Activated CD4-positive, alpha-beta T cell treated with anti-CD3 and anti-CD28 coated beads, Interleukin-10, Interleukin-2, amounts not matched to agents 100 ng/mL and 50 ng/mL, durations not matched to agents 16 hours and 8 hours (primary cell): ENCODE results near the gene ATP8B2.
A peak's percentile ranks its signal among the peaks of the same experiment; 100 is the strongest.
"Not testable (repeated sequence)": the region's sequence is repeated elsewhere in the genome, so short reads cannot be mapped to it uniquely, and the experiment has no call there.

Experiments used
- DNase-seq: peaks from one replicate; pipeline ENCODE4 v3.0.0-alpha.2; 2020

ATP8B2 gene, protein sequence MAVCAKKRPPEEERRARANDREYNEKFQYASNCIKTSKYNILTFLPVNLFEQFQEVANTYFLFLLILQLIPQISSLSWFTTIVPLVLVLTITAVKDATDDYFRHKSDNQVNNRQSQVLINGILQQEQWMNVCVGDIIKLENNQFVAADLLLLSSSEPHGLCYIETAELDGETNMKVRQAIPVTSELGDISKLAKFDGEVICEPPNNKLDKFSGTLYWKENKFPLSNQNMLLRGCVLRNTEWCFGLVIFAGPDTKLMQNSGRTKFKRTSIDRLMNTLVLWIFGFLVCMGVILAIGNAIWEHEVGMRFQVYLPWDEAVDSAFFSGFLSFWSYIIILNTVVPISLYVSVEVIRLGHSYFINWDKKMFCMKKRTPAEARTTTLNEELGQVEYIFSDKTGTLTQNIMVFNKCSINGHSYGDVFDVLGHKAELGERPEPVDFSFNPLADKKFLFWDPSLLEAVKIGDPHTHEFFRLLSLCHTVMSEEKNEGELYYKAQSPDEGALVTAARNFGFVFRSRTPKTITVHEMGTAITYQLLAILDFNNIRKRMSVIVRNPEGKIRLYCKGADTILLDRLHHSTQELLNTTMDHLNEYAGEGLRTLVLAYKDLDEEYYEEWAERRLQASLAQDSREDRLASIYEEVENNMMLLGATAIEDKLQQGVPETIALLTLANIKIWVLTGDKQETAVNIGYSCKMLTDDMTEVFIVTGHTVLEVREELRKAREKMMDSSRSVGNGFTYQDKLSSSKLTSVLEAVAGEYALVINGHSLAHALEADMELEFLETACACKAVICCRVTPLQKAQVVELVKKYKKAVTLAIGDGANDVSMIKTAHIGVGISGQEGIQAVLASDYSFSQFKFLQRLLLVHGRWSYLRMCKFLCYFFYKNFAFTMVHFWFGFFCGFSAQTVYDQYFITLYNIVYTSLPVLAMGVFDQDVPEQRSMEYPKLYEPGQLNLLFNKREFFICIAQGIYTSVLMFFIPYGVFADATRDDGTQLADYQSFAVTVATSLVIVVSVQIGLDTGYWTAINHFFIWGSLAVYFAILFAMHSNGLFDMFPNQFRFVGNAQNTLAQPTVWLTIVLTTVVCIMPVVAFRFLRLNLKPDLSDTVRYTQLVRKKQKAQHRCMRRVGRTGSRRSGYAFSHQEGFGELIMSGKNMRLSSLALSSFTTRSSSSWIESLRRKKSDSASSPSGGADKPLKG

DNA sequence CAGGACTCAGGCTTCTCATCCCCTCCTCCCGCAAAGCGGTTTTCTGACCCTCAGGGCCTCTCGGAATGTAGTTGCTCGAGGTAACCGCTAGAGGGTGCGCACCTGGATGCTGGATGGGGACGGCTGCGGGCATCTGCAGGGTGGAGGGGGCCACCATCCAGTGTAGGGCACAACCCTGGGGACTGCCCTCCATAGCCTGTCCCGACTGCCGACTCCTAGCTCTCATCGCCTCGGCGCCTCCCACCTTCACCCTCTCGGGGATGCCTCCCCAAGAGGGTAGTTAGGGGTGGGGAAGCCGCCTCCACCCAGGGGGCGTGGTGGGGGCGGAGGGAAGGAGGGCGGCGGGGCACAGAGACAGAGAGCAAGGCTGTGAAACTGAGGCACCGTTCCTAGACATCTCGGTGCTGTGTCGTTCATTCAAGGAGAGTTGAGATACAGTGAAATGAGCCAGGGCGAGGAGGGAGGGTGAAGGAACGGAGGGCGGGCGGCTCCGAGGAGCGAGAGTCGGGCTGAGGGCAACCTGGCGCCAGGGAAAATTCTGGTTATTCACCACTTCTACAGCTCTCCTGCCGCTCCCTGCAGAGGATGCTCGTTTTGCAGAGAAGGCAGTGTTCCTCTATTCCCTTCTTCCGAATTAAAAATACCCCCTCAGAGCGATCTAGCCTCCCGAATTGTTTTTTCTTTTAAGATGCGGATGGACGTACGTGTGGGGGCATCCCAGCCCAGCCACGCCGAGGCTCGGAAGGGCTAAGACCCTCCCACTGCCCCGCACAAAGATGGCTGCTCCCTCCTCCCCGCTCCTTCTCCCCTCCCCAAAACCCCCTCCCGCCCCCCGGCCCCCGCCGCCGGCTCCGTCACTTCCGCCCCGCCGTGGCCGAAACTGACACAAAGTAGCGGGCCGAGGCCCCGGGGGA lies at the start of gene ATP8B2:
Gene ATP8B2, plus strand, starts transcription at position 857 of the 914 bp plus-strand sequence. CDS start 2,617 bp downstream, outside the sequence.
- peak; percentile 90 for DNase-seq

- peak; percentile 26 for DNase-seq
Measured at GRCh38 chr1:154276797-154277196, 48.5 kb upstream of the ATP8B2 start.

GRCh38 chr1:154287591-154287990 lies 37.7 kb upstream of the ATP8B2 start:
- not testable (repeated sequence) for DNase-seq

DNA sequence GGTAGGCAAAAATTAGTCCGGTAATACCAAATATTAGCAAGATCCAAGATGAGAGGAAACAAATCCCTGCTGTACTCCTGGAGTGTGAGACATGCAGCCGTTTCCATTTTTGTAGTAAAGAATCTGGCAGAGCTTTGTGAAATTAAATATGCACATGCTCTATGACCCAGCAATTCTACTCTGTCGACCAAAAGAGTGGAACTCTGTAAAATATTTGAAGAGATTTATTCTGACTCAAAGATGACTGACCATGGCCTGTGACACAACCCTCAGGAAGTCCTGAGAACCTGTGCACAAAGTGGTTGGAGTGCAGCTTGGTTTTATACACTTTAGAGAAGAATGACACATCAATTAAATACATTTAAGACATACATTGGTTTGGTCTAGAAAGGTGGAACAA lies 36.7 kb upstream of the ATP8B2 start:
- DNase-seq: no peak

DNA sequence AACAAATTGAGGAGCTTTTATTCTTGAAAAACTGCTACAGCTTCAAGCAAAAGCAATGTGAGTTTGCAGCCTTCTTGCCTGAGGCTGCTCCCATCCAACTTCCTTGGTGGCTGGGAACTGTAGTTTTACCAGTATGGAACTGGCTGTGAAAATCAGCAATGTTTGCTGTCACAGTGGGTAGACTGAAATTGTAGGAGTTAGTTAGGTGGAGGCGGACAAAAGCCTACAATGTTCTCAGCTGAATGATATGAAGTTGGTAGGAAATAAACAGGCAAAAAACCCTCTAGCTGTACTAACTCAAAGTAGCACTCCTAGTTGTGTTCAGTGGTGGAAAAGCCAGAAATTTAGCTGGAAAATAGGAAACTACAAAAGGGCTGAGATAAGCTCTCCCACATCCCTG lies 34.4 kb upstream of the ATP8B2 start:
- DNase-seq: no peak

- no peak for DNase-seq
Measured at GRCh38 chr1:154295408-154296235, 29.7 kb upstream of the ATP8B2 start.

DNA sequence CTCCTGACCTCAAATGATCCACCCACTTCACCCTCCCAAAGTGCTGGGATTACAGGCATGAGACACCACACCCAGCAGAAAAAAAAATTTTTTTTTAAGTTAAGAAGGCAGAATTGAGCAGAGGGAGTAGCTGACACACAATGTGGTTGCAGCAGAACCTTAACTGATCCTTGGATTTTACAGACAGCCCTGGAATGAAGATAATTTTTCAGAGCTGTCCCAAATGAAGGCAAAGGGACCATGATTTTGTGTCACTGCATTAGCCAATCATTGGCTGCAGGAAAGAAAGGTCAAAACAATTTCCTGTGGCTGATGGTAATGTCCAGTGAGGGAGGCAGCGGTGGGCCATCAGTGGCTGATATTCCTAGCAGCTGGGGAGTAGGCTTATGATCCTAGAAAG lies 23.7 kb upstream of the ATP8B2 start:
- DNase-seq: no peak

DNA sequence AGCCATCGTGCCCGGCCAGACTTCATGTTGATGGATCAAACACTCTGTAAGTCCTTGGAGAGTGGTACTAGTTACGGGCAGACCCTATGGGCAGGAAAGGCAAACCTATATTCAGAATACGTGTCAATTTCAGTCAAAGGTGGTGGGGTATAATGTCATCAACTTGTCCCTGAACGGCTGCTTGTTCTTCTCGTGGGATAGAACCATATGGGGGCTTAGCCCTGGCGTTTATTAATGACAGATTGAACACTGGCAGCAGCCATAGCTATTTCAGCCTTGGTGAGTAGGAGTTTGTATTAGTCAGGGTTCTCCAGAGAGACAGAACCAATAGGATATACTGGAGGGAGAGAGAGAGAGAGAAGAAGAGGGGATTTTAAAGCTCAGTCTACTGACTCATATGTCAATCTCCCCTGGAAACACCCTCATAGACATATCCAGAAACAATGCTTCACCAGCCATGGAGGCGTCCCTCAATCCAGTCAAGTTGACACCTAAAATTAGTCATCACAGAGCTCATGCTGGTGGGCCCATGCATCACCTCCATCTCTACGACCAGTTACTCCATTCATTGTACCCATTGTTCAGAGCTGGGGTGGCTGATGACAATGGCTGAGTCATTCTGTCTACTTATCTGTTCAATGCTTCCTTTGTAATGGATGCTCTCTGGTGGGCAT lies 20.5 kb upstream of the ATP8B2 start:
- peak; percentile 72 for DNase-seq

- DNase-seq: no peak
Measured at GRCh38 chr1:154306151-154306550, 19.2 kb upstream of the ATP8B2 start.

GRCh38 chr1:154307670-154308270 lies 17.6 kb upstream of the ATP8B2 start:
- DNase-seq: peak; percentile 54

DNA sequence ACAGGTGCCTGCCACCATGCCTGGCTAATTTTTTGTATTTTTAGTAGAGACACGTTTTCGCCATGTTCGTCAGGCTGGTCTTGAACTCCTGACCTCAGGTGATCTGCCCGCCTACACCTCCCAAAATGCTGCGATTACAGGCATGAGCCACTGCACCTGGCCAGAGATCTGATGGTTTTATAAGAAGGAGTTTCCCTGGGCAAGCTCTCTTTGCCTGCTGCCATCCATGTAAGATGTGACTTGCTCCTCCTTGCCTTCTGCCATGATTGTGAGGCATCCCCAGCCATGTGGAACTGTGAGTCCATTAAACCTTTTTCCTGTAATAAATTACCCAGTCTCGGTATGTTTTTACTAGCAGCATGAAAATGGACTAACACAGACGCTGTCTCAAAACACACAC lies 16.2 kb upstream of the ATP8B2 start:
- not testable (repeated sequence) for DNase-seq

GRCh38 chr1:154312229-154313065 lies 12.9 kb upstream of the ATP8B2 start:
- not testable (repeated sequence) for DNase-seq

DNA sequence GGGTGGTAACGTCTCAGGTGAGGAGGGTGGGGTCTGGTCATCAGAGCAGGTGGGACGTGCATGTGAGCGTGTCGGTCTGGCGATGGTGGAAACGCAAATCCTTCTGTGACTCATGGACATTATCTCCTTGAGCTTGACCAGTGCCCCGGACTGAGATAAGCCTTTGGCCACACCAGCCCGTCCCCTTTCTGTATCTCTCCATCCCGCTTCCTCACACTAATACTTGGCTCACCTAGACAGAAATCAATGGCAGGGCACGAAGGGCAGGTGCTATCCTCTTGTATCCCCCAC lies 12.3 kb upstream of the ATP8B2 start:
- DNase-seq: no peak

DNA sequence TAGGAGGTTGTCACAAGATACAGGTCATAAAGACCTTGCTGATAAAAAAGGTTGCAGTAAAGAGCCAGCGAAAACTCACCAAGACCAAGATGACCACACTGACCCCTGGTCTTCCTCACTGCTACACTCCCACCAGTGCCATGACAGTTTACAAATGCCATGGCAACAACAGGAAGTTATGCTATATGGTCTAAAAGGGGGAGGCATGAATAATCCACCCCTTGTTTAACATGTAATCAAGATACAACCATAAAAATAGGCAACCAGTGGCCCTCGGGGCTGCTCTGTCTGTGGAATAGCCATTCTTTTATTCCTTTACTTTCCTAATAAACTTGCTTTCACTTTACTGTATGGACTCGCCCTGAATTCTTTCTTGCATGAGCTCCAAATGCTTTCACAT lies 11.1 kb upstream of the ATP8B2 start:
- not testable (repeated sequence) for DNase-seq

GRCh38 chr1:154316704-154317103 lies 8.6 kb upstream of the ATP8B2 start:
- no peak for DNase-seq

DNA sequence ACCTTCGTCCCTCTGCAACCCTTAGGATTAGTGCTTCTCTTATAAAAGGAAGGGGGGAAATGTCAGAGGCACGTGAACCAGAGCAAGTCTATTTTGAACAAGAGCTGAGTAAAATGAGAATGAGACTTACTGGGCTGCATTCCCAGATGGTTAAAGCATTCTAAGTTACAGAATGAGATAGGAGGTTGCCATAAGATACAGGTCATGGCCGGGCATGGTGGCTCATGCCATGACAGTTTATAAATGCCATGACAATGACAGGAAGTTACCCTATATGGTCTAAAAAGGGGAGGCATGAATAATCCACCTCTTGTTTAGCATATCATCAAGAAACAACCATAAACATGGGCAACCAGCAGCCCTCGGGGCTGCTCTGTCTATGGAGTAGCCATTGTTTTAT lies 6.9 kb upstream of the ATP8B2 start:
- DNase-seq: no peak

DNA sequence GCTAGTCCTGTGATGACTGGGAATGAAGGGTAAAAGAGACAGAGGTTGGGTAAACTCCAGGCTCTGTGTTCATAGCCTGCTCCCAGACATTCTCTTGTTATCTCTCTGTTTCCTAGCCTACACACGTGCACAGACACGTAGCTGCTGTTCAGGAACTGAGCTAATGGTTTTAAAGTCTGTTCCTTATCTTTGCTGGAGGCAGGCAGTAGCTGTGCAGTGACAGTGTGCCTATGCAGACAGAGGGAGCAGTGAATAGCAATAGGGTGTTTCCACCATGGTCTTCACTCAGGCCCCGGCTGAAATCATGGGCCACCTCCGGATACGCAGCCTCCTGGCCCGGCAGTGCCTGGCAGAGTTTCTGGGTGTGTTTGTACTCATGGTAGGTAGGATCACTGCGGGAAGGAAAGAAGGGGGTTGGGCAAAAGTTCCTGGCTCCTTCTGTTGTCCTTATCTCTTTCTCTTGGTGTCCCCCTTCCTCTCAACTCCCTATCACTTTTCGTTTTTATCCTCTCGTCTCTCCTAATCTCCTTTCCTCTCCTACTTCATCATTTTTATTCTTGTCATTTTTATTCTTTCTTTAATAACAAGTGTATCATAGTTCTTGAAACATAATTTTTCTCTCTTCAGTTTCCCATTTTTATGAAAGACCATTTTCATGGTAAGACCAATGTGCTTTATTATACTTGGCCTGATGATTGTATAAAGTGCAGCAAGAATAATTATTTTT lies 4.3 kb upstream of the ATP8B2 start, which contains the start of gene AQP10:
Gene AQP10, plus strand, starts transcription at position 212 of the 727 bp plus-strand sequence. Its CDS starts 63 bp downstream, at position 275.
- DNase-seq: no peak

GRCh38 chr1:154321609-154321934 lies 3.8 kb upstream of the ATP8B2 start:
- not testable (repeated sequence) for DNase-seq

DNA sequence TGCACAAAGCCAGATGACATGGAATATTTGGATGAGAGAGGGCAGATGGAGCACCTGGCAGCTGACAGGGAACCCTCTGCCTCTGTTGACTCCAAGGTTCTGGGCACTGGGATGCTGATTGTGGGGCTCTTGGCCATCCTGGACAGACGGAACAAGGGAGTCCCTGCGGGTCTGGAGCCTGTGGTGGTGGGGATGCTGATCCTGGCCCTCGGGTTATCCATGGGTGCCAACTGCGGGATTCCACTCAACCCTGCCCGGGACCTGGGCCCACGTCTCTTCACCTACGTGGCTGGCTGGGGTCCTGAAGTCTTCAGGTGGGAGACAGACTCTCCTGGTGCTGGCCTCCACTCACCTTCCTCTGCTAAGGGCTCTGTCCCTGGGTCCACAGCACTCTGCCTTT lies 1.8 kb upstream of the ATP8B2 start:
- no peak for DNase-seq
